ENCODE measurements around the gene SLC22A1.

The SLC22A1 gene

GRCh38 chr6:160093946-160094345 lies 27.7 kb upstream of the SLC22A1 start:
- peaks cover 93% of the 10 kb centered on the region for H3K36me3 ChIP-seq (ENCODE audit: control insufficient read depth, insufficient read depth, low read length)
- no peak overlapping the region for H3K27ac ChIP-seq (ENCODE audit: low read depth, low read length)

GRCh38 chr6:160095146-160095845 lies 26.3 kb upstream of the SLC22A1 start:
- H3K36me3 ChIP-seq (ENCODE audit: control insufficient read depth, insufficient read depth, low read length), result peaks cover 81% of the 10 kb centered on the region

More at GRCh38 chr6:160093946-160094345, 27.7 kb upstream of the SLC22A1 start:
- no peak overlapping the region for H3K4me3 ChIP-seq (ENCODE audit: low read depth, low read length)
- H3K27me3 ChIP-seq (ENCODE audit: control insufficient read depth, insufficient read depth, low read length), result no peaks in the 10 kb centered on the region
- no peaks in the 10 kb centered on the region for H3K9me3 ChIP-seq (ENCODE audit: control insufficient read depth, insufficient read depth, low read depth, low read length)
- no peaks in the 10 kb centered on the region for H3K4me1 ChIP-seq (ENCODE audit: control insufficient read depth, insufficient read depth, low read length)
- H3K9ac ChIP-seq (ENCODE audit: low read length), result no peak overlapping the region

GRCh38 chr6:160101277-160102205 lies 20.1 kb upstream of the SLC22A1 start:
- Histone ChIP-seq H3K4me1 (ENCODE audit: control insufficient read depth, insufficient read depth, low read length) (no peaks in the 10 kb centered on the region; the same call in 1 of the 2 replicates), H3K4me3 (ENCODE audit: low read depth, low read length) (no peak overlapping the region), H3K27me3 (ENCODE audit: control insufficient read depth, insufficient read depth, low read length) (no peaks in the 10 kb centered on the region), H3K36me3 (ENCODE audit: control insufficient read depth, insufficient read depth, low read length) (peaks cover 71% of the 10 kb centered on the region), H3K9ac (ENCODE audit: low read length) (no peak overlapping the region), H3K27ac (ENCODE audit: low read depth, low read length) (no peak overlapping the region), H3K9me3 (ENCODE audit: control insufficient read depth, insufficient read depth, low read depth, low read length) (no peaks in the 10 kb centered on the region)

More at GRCh38 chr6:160095146-160095845, 26.3 kb upstream of the SLC22A1 start:
- Histone ChIP-seq H3K27me3 (ENCODE audit: control insufficient read depth, insufficient read depth, low read length) (no peaks in the 10 kb centered on the region), H3K4me3 (ENCODE audit: low read depth, low read length) (no peak overlapping the region), H3K27ac (ENCODE audit: low read depth, low read length) (no peak overlapping the region), H3K9ac (ENCODE audit: low read length) (no peak overlapping the region), H3K4me1 (ENCODE audit: control insufficient read depth, insufficient read depth, low read length) (no peaks in the 10 kb centered on the region), H3K9me3 (ENCODE audit: control insufficient read depth, insufficient read depth, low read depth, low read length) (no peaks in the 10 kb centered on the region)

- Histone ChIP-seq H3K27ac (ENCODE audit: low read depth, low read length) (no peak overlapping the region), H3K4me1 (ENCODE audit: control insufficient read depth, insufficient read depth, low read length) (no peaks in the 10 kb centered on the region; the same call in 1 of the 2 replicates), H3K9ac (ENCODE audit: low read length) (no peak overlapping the region), H3K36me3 (ENCODE audit: control insufficient read depth, insufficient read depth, low read length) (peaks cover 63% of the 10 kb centered on the region), H3K9me3 (ENCODE audit: control insufficient read depth, insufficient read depth, low read depth, low read length) (no peaks in the 10 kb centered on the region), H3K27me3 (ENCODE audit: control insufficient read depth, insufficient read depth, low read length) (no peaks in the 10 kb centered on the region), H3K4me3 (ENCODE audit: low read depth, low read length) (no peak overlapping the region)
These were observed 19.2 kb upstream of the SLC22A1 start for GRCh38 chr6:160102399-160102798.

- H3K27ac ChIP-seq (ENCODE audit: low read depth, low read length), result no peak overlapping the region
- no peaks in the 10 kb centered on the region; the same call in 1 of the 2 replicates for H3K4me1 ChIP-seq (ENCODE audit: control insufficient read depth, insufficient read depth, low read length)
- no peaks in the 10 kb centered on the region for H3K27me3 ChIP-seq (ENCODE audit: control insufficient read depth, insufficient read depth, low read length)
- H3K36me3 ChIP-seq (ENCODE audit: control insufficient read depth, insufficient read depth, low read length), result peaks cover 55% of the 10 kb centered on the region
- no peaks in the 10 kb centered on the region for H3K9me3 ChIP-seq (ENCODE audit: control insufficient read depth, insufficient read depth, low read depth, low read length)
- no peak overlapping the region for H3K9ac ChIP-seq (ENCODE audit: low read length)
- H3K4me3 ChIP-seq (ENCODE audit: low read depth, low read length), result no peak overlapping the region
These were observed 18.4 kb upstream of the SLC22A1 start for GRCh38 chr6:160102956-160103824.

GRCh38 chr6:160103825-160104100 lies 17.9 kb upstream of the SLC22A1 start:
- Histone ChIP-seq H3K36me3 (ENCODE audit: control insufficient read depth, insufficient read depth, low read length) (peaks cover 49% of the 10 kb centered on the region), H3K4me1 (ENCODE audit: control insufficient read depth, insufficient read depth, low read length) (no peaks in the 10 kb centered on the region; the same call in 1 of the 2 replicates), H3K9ac (ENCODE audit: low read length) (no peak overlapping the region), H3K9me3 (ENCODE audit: control insufficient read depth, insufficient read depth, low read depth, low read length) (no peaks in the 10 kb centered on the region), H3K27me3 (ENCODE audit: control insufficient read depth, insufficient read depth, low read length) (no peaks in the 10 kb centered on the region), H3K27ac (ENCODE audit: low read depth, low read length) (no peak overlapping the region), H3K4me3 (ENCODE audit: low read depth, low read length) (no peak overlapping the region)

- Histone ChIP-seq H3K9me3 (ENCODE audit: control insufficient read depth, insufficient read depth, low read depth, low read length) (no peaks in the 10 kb centered on the region), H3K27me3 (ENCODE audit: control insufficient read depth, insufficient read depth, low read length) (no peaks in the 10 kb centered on the region), H3K4me1 (ENCODE audit: control insufficient read depth, insufficient read depth, low read length) (no peaks in the 10 kb centered on the region; the same call in 1 of the 2 replicates), H3K4me3 (ENCODE audit: low read depth, low read length) (no peak overlapping the region), H3K9ac (ENCODE audit: low read length) (no peak overlapping the region), H3K36me3 (ENCODE audit: control insufficient read depth, insufficient read depth, low read length) (peaks cover 47% of the 10 kb centered on the region), H3K27ac (ENCODE audit: low read depth, low read length) (no peak overlapping the region)
These were observed 16.6 kb upstream of the SLC22A1 start for GRCh38 chr6:160104821-160105517.

GRCh38 chr6:160106010-160106409 lies 15.6 kb upstream of the SLC22A1 start:
- Histone ChIP-seq H3K4me3 (ENCODE audit: low read depth, low read length) (no peak overlapping the region), H3K36me3 (ENCODE audit: control insufficient read depth, insufficient read depth, low read length) (peaks cover 47% of the 10 kb centered on the region), H3K9ac (ENCODE audit: low read length) (no peak overlapping the region), H3K27me3 (ENCODE audit: control insufficient read depth, insufficient read depth, low read length) (no peaks in the 10 kb centered on the region), H3K9me3 (ENCODE audit: control insufficient read depth, insufficient read depth, low read depth, low read length) (no peaks in the 10 kb centered on the region), H3K27ac (ENCODE audit: low read depth, low read length) (no peak overlapping the region), H3K4me1 (ENCODE audit: control insufficient read depth, insufficient read depth, low read length) (no peaks in the 10 kb centered on the region; the same call in 1 of the 2 replicates)

- H3K9ac ChIP-seq (ENCODE audit: low read length), result no peak overlapping the region
- no peaks in the 10 kb centered on the region for H3K9me3 ChIP-seq (ENCODE audit: control insufficient read depth, insufficient read depth, low read depth, low read length)
- no peak overlapping the region for H3K27ac ChIP-seq (ENCODE audit: low read depth, low read length)
- H3K4me1 ChIP-seq (ENCODE audit: control insufficient read depth, insufficient read depth, low read length), result peaks cover 4% of the 10 kb centered on the region; the same call in 1 of the 2 replicates
- no peaks in the 10 kb centered on the region for H3K27me3 ChIP-seq (ENCODE audit: control insufficient read depth, insufficient read depth, low read length)
- no peak overlapping the region for H3K4me3 ChIP-seq (ENCODE audit: low read depth, low read length)
- peaks cover 42% of the 10 kb centered on the region for H3K36me3 ChIP-seq (ENCODE audit: control insufficient read depth, insufficient read depth, low read length)
These were observed 14.9 kb upstream of the SLC22A1 start for GRCh38 chr6:160106701-160107100.

- H3K36me3 ChIP-seq (ENCODE audit: control insufficient read depth, insufficient read depth, low read length), result peaks cover 31% of the 10 kb centered on the region
- no peak overlapping the region for H3K9ac ChIP-seq (ENCODE audit: low read length)
- no peak overlapping the region for H3K27ac ChIP-seq (ENCODE audit: low read depth, low read length)
- no peak overlapping the region for H3K4me3 ChIP-seq (ENCODE audit: low read depth, low read length)
- no peaks in the 10 kb centered on the region for H3K9me3 ChIP-seq (ENCODE audit: control insufficient read depth, insufficient read depth, low read depth, low read length)
- no peaks in the 10 kb centered on the region for H3K27me3 ChIP-seq (ENCODE audit: control insufficient read depth, insufficient read depth, low read length)
- peaks cover 9% of the 10 kb centered on the region for H3K4me1 ChIP-seq (ENCODE audit: control insufficient read depth, insufficient read depth, low read length)
These were observed 13.5 kb upstream of the SLC22A1 start for GRCh38 chr6:160108077-160108476.

Measured in HUES6 (cell line).